Testis (tissue), 3 donors: ENCODE measurements around the gene STON2. TPM values are rescaled to one million over a fixed set of nuclear protein-coding genes. Genes with fewer than 3 reads are reported as not detected.
A peak's percentile ranks its signal among the peaks of the same experiment; 100 is the strongest.

Experiments
- DNase-seq: peaks from one replicate; pipeline ENCODE4 v3.0.0-alpha.2; 2019
- H3K27ac ChIP-seq, 2 donors: fragments of 200-600 bp; sonication (generic); one replicate each; pipeline ENCODE4 v1.5.1; 2019
- H3K27me3 ChIP-seq: fragments of 200-600 bp; sonication (generic); one replicate; pipeline ENCODE4 v1.5.1; 2019
- H3K36me3 ChIP-seq: fragments of 200-600 bp; sonication (generic); one replicate; pipeline ENCODE4 v1.5.1; 2017; ENCODE audit warnings: low read depth; ENCODE audit errors: missing control alignments
- H3K4me1 ChIP-seq: fragments of 200-600 bp; sonication (generic); one replicate; pipeline ENCODE4 v1.5.1; 2019
- H3K4me3 ChIP-seq, 2 donors: fragments of 200-600 bp; sonication (generic); one replicate each; pipeline ENCODE4 v1.5.1; 2017 to 2019
- H3K9me3 ChIP-seq: fragments of 200-600 bp; sonication (generic); one replicate; pipeline ENCODE4 v1.5.1; 2017
- CTCF ChIP-seq, 3 experiments: fragments of 450-650 bp in 2 of 3; fragments of 200-600 bp in 1 of 3; sonication (generic) in 1 of 3; IDR thresholded peaks; one replicate each; pipeline ENCODE4 v1.5.1; 2016 to 2019; ENCODE audit warnings: antibody characterized with exemption in 3 of 3, mild to moderate bottlenecking in 2 of 3, moderate library complexity in 1 of 3
- POLR2A ChIP-seq: fragments of 450-650 bp; IDR thresholded peaks from one replicate; pipeline ENCODE4 v1.6.1; 2017; ENCODE audit warnings: antibody characterized with exemption, mild to moderate bottlenecking, moderate library complexity
- WGBS, 2 donors: methylation state at CpG; one replicate each; pipeline ENCODE4 v1.1.5; 2018; 5-methylcytosine and 5-hydroxymethylcytosine counted together
- intact Hi-C: fragments of 100-400 bp; cut with DNase I; formaldehyde crosslinking; loops from one replicate; pipeline ENCODE4 v1.15.1; 2023; ENCODE audit warnings: low total_unique reads
- polyA plus RNA-seq: library from polyadenylated mRNA; stranded (reverse); fragments of 350-450 nt; fragmentation: Illumina TruSeq; extraction: RNeasy Lipid Tissue Mini Kit (QIAGEN cat#74804); gene quantifications from one replicate; pipeline ENCODE4 v1.2.3, GENCODE V29; 2014; ENCODE audit warnings: low read depth, low replicate concordance; ENCODE audit not compliant: insufficient read depth
- total RNA-seq, 2 donors: library from RNA; depleted of rRNA; stranded (reverse); fragments of >200 nt; gene quantifications; one replicate each; pipeline ENCODE4 v1.2.3, GENCODE V29; 2016

STON2 gene
- total and polyA plus RNA-seq, 3 donors from 2014 or later: 8.3 to 38.5 (median 22.8) TPM

- intact Hi-C loops: loop anchor here (5.0 kb wide), 1 partner anchor 179 kb away; no protein-coding TSS in a partner anchor
- no peak for DNase-seq
- no peaks in the 10 kb centered on the region for H3K9me3 ChIP-seq
- 65 to 78% methylated on average over 9 of the region's 9 CpGs for WGBS, 2 donors
- TF ChIP-seq CTCF (IDR thresholded peaks at IDR 0.05) (no peak), POLR2A (no peak)
- peaks cover 6% of the 10 kb centered on the region for H3K4me1 ChIP-seq
- H3K4me3 ChIP-seq: no peak overlapping the region
- no peaks in the 10 kb centered on the region for H3K27me3 ChIP-seq
- H3K27ac ChIP-seq: peak overlapping the region in 1 of 2 donors; percentile 56
- H3K36me3 ChIP-seq: no peaks in the 10 kb centered on the region
These were observed 126.6 kb downstream of the STON2 start for GRCh38 chr14:81273521-81273920.

- peak overlapping the region in 1 of 2 donors; percentile 17 for H3K27ac ChIP-seq
- H3K9me3 ChIP-seq: no peaks in the 10 kb centered on the region
- WGBS, 2 donors: 47 to 59% methylated on average over 2 of the region's 2 CpGs
- H3K4me1 ChIP-seq: peaks cover 6% of the 10 kb centered on the region
- no peak overlapping the region for H3K4me3 ChIP-seq
- no peaks in the 10 kb centered on the region for H3K27me3 ChIP-seq
- DNase-seq: no peak
- no peaks in the 10 kb centered on the region for H3K36me3 ChIP-seq
- intact Hi-C loops: loop anchor here (5.0 kb wide), 1 partner anchor 180 kb away; no protein-coding TSS in a partner anchor
- TF ChIP-seq CTCF (IDR thresholded peaks at IDR 0.05) (no peak), POLR2A (no peak)
These were observed 127.8 kb downstream of the STON2 start for GRCh38 chr14:81272317-81272716.

- WGBS, 2 donors: 73% methylated on average over 3 of the region's 3 CpGs
- intact Hi-C loops: loop anchor here (5.0 kb wide), 1 partner anchor 182 kb away; no protein-coding TSS in a partner anchor
- TF ChIP-seq CTCF (IDR thresholded peaks at IDR 0.05) (no peak), POLR2A (no peak)
- Histone ChIP-seq H3K4me1 (peaks cover 6% of the 10 kb centered on the region), H3K4me3 (no peak overlapping the region), H3K9me3 (no peaks in the 10 kb centered on the region), H3K27ac (no peak overlapping the region), H3K36me3 (no peaks in the 10 kb centered on the region), H3K27me3 (no peaks in the 10 kb centered on the region)
- DNase-seq: no peak
These were observed 130.1 kb downstream of the STON2 start for GRCh38 chr14:81269979-81270375.

GRCh38 chr14:81269100-81269978 is 130.8 kb downstream of the STON2 start:
- Histone ChIP-seq H3K4me1 (peaks cover 6% of the 10 kb centered on the region), H3K27ac (no peak overlapping the region), H3K4me3 (no peak overlapping the region), H3K27me3 (no peaks in the 10 kb centered on the region), H3K9me3 (no peaks in the 10 kb centered on the region), H3K36me3 (no peaks in the 10 kb centered on the region)
- intact Hi-C loops: no loop called here
- WGBS, 2 donors: 46 to 51% methylated on average over 7 of the region's 7 CpGs
- TF ChIP-seq CTCF (IDR thresholded peaks at IDR 0.05): peak; percentile 73 to 83 (median 76)
- no peak for TF ChIP-seq POLR2A
- no peak for DNase-seq
